Measurements from ENCODE around the gene CX3CR1. TPM values are rescaled to one million over a fixed set of nuclear protein-coding genes. Genes with fewer than 3 reads are reported as not detected.

CX3CR1 gene
- total and polyA plus RNA-seq, 2 of the 4 experiments (the other 2 are of a cell fraction), result not detected

GRCh38 chr3:39278616-39278935, 1.3 kb downstream of the CX3CR1 start:
- Histone ChIP-seq H4K91ac (ENCODE audit: insufficient read depth, low read depth, low read length) (no peak overlapping the region), H4K20me1 (ENCODE audit: insufficient read depth, low read length) (no peaks in the 10 kb centered on the region), H2AK5ac (ENCODE audit: low read depth, low read length) (no peak overlapping the region), H3K9me1 (ENCODE audit: insufficient read depth, low read length) (no peaks in the 10 kb centered on the region), H4K5ac (ENCODE audit: low read depth, low read length) (no peak overlapping the region), H3K4me3 (ENCODE audit: insufficient read depth, low read depth, low read length) (no peak overlapping the region), H2AK9ac (replicated peaks; ENCODE audit: low read depth, low read length, poor library complexity) (no peak overlapping the region), H3K18ac (ENCODE audit: low read depth, low read length) (no peak overlapping the region), H2BK120ac (ENCODE audit: low read depth, low read length) (no peak overlapping the region), H3K4me2 (ENCODE audit: low read depth, low read length) (no peak overlapping the region), H4K8ac (ENCODE audit: low read depth in 2 of 2, low read length in 2 of 2) (no peak overlapping the region), H2BK5ac (ENCODE audit: low read depth, low read length, poor library complexity, severe bottlenecking) (no peak overlapping the region), H3K56ac (ENCODE audit: extremely low read depth, insufficient read depth, low read length) (no peak overlapping the region), H3K36me3 (ENCODE audit: control insufficient read depth, insufficient read depth, low read length) (no peaks in the 10 kb centered on the region), H2AFZ (replicated peaks; ENCODE audit: low read length, poor library complexity) (no peak overlapping the region), H3K14ac (replicated peaks; ENCODE audit: low read depth, low read length) (no peak overlapping the region), H2BK20ac (ENCODE audit: low read depth, low read length) (no peak overlapping the region), H3K4ac (ENCODE audit: low read depth, low read length) (no peak overlapping the region), H3K23ac (ENCODE audit: low read depth, low read length) (no peak overlapping the region), H3K79me1 (ENCODE audit: low read depth in 1 of 2, low read length in 2 of 2) (no peaks in the 10 kb centered on the region), H2BK15ac (ENCODE audit: low read depth, low read length) (no peak overlapping the region), H3K27me3 (ENCODE audit: control insufficient read depth, insufficient read depth, low read length) (peaks cover 10% of the 10 kb centered on the region), H3K9ac (ENCODE audit: low read depth, low read length) (no peak overlapping the region), H3K27ac (ENCODE audit: insufficient read depth, low read length) (no peak overlapping the region), H3K4me1 (ENCODE audit: control insufficient read depth, insufficient read depth, low read length) (no peaks in the 10 kb centered on the region; the same call in 1 of the 2 replicates), H3K9me3 (ENCODE audit: control insufficient read depth, insufficient read depth, low read length) (no peaks in the 10 kb centered on the region)
- ChIA-PET CTCF (interaction anchor here (0.6 to 4.3 kb wide), 5 partner anchors 10 to 153 kb away, joined by 3 to 15 read pairs (median 5); no protein-coding TSS in a partner anchor), POLR2A (ENCODE audit: unreplicated experiment) (interaction anchor here (0.5 kb wide), 1 partner anchor 9 kb away, joined by 3 read pairs; no protein-coding TSS in a partner anchor)
- TF ChIP-seq BHLHE40 (IDR thresholded peaks at IDR 0.05; ENCODE audit: low read depth, low read length) (no peak), CEBPB (IDR thresholded peaks at IDR 0.05; ENCODE audit: low read depth, low read length) (no peak), RFX5 (IDR thresholded peaks at IDR 0.05; ENCODE audit: low read depth, low read length) (no peak), USF2 (IDR thresholded peaks at IDR 0.05; ENCODE audit: low read depth, low read length) (no peak), POLR2A (IDR thresholded peaks at IDR 0.05; ENCODE audit: low read depth, low read length) (no peak), ELK1 (IDR thresholded peaks at IDR 0.05; ENCODE audit: borderline replicate concordance, low read depth, low read length) (no peak), MAZ (IDR thresholded peaks at IDR 0.05; ENCODE audit: borderline replicate concordance, low read depth, low read length) (no peak), MXI1 (IDR thresholded peaks at IDR 0.05; ENCODE audit: borderline replicate concordance, low read depth, low read length) (no peak), RCOR1 (IDR thresholded peaks at IDR 0.05; ENCODE audit: insufficient replicate concordance, low read length) (no peak), CHD1 (IDR thresholded peaks at IDR 0.05; ENCODE audit: low read depth, low read length) (no peak), RAD21 (IDR thresholded peaks at IDR 0.05; ENCODE audit: low read length) (no peak), MAFK (IDR thresholded peaks at IDR 0.05; ENCODE audit: low read depth, low read length) (no peak), SMC3 (IDR thresholded peaks at IDR 0.05; ENCODE audit: low read depth, low read length) (no peak), NFE2L2 (IDR thresholded peaks at IDR 0.05; ENCODE audit: low read depth, low read length) (no peak), CTCF (conservative IDR thresholded peaks at IDR 0.05; ENCODE audit: low read depth, low read length) (no peak)
- ATAC-seq (ENCODE audit: low read depth) (no peak), DNase-seq (no peak)
- dilution Hi-C loops (cut with HindIII; ENCODE audit: low sequenced_read_pairs, unreplicated experiment) (no loop called here), in situ Hi-C loops (cut with MboI; ENCODE audit: low sequenced_read_pairs) (no loop called here), intact Hi-C loops (cut with micrococcal nuclease) (no loop called here)
- BruUV-seq (replicated peaks), result no TSS peak
- no CpG with 5 or more reads among the region's 1 CpG for WGBS, 2 experiments (ENCODE audit: extremely low coverage in 2 of 2, insufficient read length in 1 of 2)
